NB4 (cell line): ENCODE data around the gene DYDC1.

Source experiments
- CTCF ChIP-seq: IDR thresholded peaks from one replicate; pipeline ENCODE4 v1.5.1; 2012; ENCODE audit warnings: low read depth, low read length
- MYC ChIP-seq: IDR thresholded peaks from 2 replicates; pipeline ENCODE4 v1.6.1; 2011; ENCODE audit warnings: low read depth, low read length

DNA sequence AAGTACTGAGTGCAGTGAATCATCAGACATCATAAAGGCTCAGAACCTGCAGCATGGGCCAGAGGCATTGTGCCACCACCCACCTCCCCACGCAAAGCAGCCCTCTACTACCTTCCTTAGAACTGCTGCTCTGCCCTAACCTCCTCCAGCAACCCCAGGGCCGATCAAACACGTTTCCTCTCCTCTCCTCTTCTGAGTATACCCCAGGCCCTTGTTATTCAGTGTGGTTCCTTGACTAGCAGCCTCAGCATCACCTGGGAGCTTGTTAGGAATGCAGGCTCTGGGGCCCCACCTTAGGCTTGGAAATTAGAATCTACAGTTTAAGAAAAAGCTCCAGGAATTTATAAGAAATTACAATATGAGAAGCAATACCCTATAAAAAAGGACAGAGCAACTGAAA is 33.2 kb downstream of the DYDC1 start:
- TF ChIP-seq CTCF (no peak), MYC (no peak)
